Gastroesophageal sphincter (tissue), 3 donors: Measurements from ENCODE around the gene CLIC3.

Source experiments
- POLR2A ChIP-seq, 2 donors: fragments of 450-650 bp; IDR thresholded peaks; one replicate each; pipeline ENCODE4 v1.6.1; 2017; ENCODE audit warnings: antibody characterized with exemption in 2 of 2, mild to moderate bottlenecking in 2 of 2, moderate library complexity in 1 of 2
- POLR2AphosphoS5 ChIP-seq: sonication (generic); formaldehyde crosslinking; IDR thresholded peaks from one replicate; pipeline ENCODE4 v1.6.1; 2017; ENCODE audit warnings: antibody characterized with exemption
- TF ChIP-seq, protein P1 (sequence below), 4 experiments: fragments of 200-600 bp in 2 of 4; fragments of 450-650 bp in 2 of 4; sonication (generic) in 1 of 4; IDR thresholded peaks; one replicate each; pipeline ENCODE4 v1.5.1; 2017 to 2019; ENCODE audit warnings: antibody characterized with exemption in 4 of 4, mild to moderate bottlenecking in 2 of 4, moderate library complexity in 2 of 4

DNA sequence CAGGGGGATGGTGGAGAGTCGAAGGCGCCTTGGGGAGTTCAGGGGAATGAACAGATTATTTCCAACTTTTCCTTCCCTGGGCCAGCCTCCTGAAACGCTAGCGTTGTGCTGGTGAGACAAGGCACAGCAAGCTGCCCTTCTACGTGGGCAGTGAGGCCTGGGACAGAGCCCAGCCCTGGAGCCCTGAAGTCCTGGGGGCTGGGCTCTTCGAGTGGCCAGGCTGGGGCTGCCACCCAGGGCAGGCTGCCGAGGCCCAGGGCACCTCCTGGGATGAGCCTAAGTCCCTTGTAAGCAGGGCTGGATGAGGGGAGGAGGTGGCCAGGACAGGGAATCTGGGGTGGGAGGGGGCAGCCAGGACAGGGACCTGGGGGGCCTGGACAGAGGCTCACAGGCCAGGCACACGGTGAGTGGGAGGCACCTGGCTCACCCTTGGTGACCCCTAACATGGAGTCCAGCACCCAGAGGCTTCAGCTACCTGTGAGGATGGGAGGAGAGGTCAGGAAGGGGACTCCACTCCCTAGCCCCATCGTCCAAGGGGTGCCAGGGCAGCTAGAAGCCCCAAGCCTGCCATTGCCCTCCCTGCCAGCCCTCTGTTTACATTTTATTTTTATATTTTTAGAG is 45.6 kb downstream of the CLIC3 start:
- TF ChIP-seq POLR2AphosphoS5: no peak
- TF ChIP-seq, protein P1, sequence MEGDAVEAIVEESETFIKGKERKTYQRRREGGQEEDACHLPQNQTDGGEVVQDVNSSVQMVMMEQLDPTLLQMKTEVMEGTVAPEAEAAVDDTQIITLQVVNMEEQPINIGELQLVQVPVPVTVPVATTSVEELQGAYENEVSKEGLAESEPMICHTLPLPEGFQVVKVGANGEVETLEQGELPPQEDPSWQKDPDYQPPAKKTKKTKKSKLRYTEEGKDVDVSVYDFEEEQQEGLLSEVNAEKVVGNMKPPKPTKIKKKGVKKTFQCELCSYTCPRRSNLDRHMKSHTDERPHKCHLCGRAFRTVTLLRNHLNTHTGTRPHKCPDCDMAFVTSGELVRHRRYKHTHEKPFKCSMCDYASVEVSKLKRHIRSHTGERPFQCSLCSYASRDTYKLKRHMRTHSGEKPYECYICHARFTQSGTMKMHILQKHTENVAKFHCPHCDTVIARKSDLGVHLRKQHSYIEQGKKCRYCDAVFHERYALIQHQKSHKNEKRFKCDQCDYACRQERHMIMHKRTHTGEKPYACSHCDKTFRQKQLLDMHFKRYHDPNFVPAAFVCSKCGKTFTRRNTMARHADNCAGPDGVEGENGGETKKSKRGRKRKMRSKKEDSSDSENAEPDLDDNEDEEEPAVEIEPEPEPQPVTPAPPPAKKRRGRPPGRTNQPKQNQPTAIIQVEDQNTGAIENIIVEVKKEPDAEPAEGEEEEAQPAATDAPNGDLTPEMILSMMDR (IDR thresholded peaks at IDR 0.05): no peak
- no peak for TF ChIP-seq POLR2A (IDR thresholded peaks at IDR 0.05)
